ENCODE results near the gene BTAF1.
"Not testable (repeated sequence)": the region's sequence is repeated elsewhere in the genome, so short reads cannot be mapped to it uniquely, and the experiment has no call there.

The BTAF1 gene

GRCh38 chr10:91923371-91924211 lies at the start of gene BTAF1:
Gene BTAF1, plus strand, starts transcription at chr10:91923770. Its CDS starts 307 bp downstream, at chr10:91924077.
- peak within 1 kb of the TSS; percentile 92 for H3K4me3 Mint-ChIP-seq
- H3K4me1 Mint-ChIP-seq (ENCODE audit: low read depth) = peaks cover 41% of the 10 kb centered on the region
- H3K9me3 Mint-ChIP-seq = no peaks in the 10 kb centered on the region
- H3K27me3 Mint-ChIP-seq = peaks cover 3% of the 10 kb centered on the region
- peaks cover 40% of the 10 kb centered on the region for H3K36me3 Mint-ChIP-seq (ENCODE audit: low read depth)
- H3K27ac Mint-ChIP-seq = peak within 1 kb of the TSS; percentile 99
- peak; percentile 94 for DNase-seq

GRCh38 chr10:91875156-91875555 lies 48.4 kb upstream of the BTAF1 start:
- no peak overlapping the region for H3K27ac Mint-ChIP-seq
- no peaks in the 10 kb centered on the region for H3K36me3 Mint-ChIP-seq (ENCODE audit: low read depth)
- H3K4me3 Mint-ChIP-seq = no peak overlapping the region
- H3K27me3 Mint-ChIP-seq = no peaks in the 10 kb centered on the region
- no peaks in the 10 kb centered on the region for H3K4me1 Mint-ChIP-seq (ENCODE audit: low read depth)
- H3K9me3 Mint-ChIP-seq = no peaks in the 10 kb centered on the region
- no peak for DNase-seq

- DNase-seq = no peak
- Mint-ChIP-seq H3K27ac (no peak overlapping the region), H3K9me3 (no peaks in the 10 kb centered on the region)
Measured at GRCh38 chr10:91875779-91876178, 47.8 kb upstream of the BTAF1 start.

GRCh38 chr10:91879515-91880170 lies 43.9 kb upstream of the BTAF1 start:
- Mint-ChIP-seq H3K9me3 (no peaks in the 10 kb centered on the region), H3K4me3 (no peak overlapping the region), H3K36me3 (ENCODE audit: low read depth) (no peaks in the 10 kb centered on the region), H3K27me3 (no peaks in the 10 kb centered on the region), H3K27ac (no peak overlapping the region), H3K4me1 (ENCODE audit: low read depth) (no peaks in the 10 kb centered on the region)
- DNase-seq = no peak

More at GRCh38 chr10:91875779-91876178, 47.8 kb upstream of the BTAF1 start:
- Mint-ChIP-seq H3K27me3 (no peaks in the 10 kb centered on the region), H3K4me1 (ENCODE audit: low read depth) (no peaks in the 10 kb centered on the region), H3K36me3 (ENCODE audit: low read depth) (no peaks in the 10 kb centered on the region), H3K4me3 (no peak overlapping the region)

GRCh38 chr10:91880310-91880709 lies 43.3 kb upstream of the BTAF1 start:
- no peak for DNase-seq
- Mint-ChIP-seq H3K9me3 (no peaks in the 10 kb centered on the region), H3K27ac (no peak overlapping the region), H3K4me1 (ENCODE audit: low read depth) (no peaks in the 10 kb centered on the region), H3K4me3 (no peak overlapping the region), H3K27me3 (no peaks in the 10 kb centered on the region), H3K36me3 (ENCODE audit: low read depth) (no peaks in the 10 kb centered on the region)

- Mint-ChIP-seq H3K4me1 (ENCODE audit: low read depth) (peaks cover 10% of the 10 kb centered on the region), H3K27ac (no peak overlapping the region), H3K4me3 (no peak overlapping the region), H3K27me3 (peaks cover 8% of the 10 kb centered on the region), H3K36me3 (ENCODE audit: low read depth) (no peaks in the 10 kb centered on the region), H3K9me3 (no peaks in the 10 kb centered on the region)
- no peak for DNase-seq
Measured at GRCh38 chr10:91883549-91884444, 39.8 kb upstream of the BTAF1 start.

GRCh38 chr10:91884536-91884935 lies 39.0 kb upstream of the BTAF1 start:
- peaks cover 12% of the 10 kb centered on the region for H3K27me3 Mint-ChIP-seq
- H3K27ac Mint-ChIP-seq = no peak overlapping the region
- peaks cover 12% of the 10 kb centered on the region for H3K4me1 Mint-ChIP-seq (ENCODE audit: low read depth)
- no peaks in the 10 kb centered on the region for H3K36me3 Mint-ChIP-seq (ENCODE audit: low read depth)
- H3K4me3 Mint-ChIP-seq = no peak overlapping the region
- no peak for DNase-seq
- H3K9me3 Mint-ChIP-seq = no peaks in the 10 kb centered on the region

GRCh38 chr10:91885362-91886079 lies 38.0 kb upstream of the BTAF1 start:
- H3K9me3 Mint-ChIP-seq = no peaks in the 10 kb centered on the region
- H3K4me1 Mint-ChIP-seq (ENCODE audit: low read depth) = peaks cover 12% of the 10 kb centered on the region
- H3K27ac Mint-ChIP-seq = no peak overlapping the region
- no peaks in the 10 kb centered on the region for H3K36me3 Mint-ChIP-seq (ENCODE audit: low read depth)
- no peak overlapping the region for H3K4me3 Mint-ChIP-seq
- H3K27me3 Mint-ChIP-seq = peaks cover 18% of the 10 kb centered on the region
- no peak for DNase-seq

GRCh38 chr10:91886954-91887271 lies 36.7 kb upstream of the BTAF1 start:
- H3K27me3 Mint-ChIP-seq = peaks cover 21% of the 10 kb centered on the region
- no peak for DNase-seq
- no peak overlapping the region for H3K27ac Mint-ChIP-seq
- H3K36me3 Mint-ChIP-seq (ENCODE audit: low read depth) = no peaks in the 10 kb centered on the region
- H3K4me3 Mint-ChIP-seq = peak overlapping the region; percentile 79
- peaks cover 12% of the 10 kb centered on the region for H3K4me1 Mint-ChIP-seq (ENCODE audit: low read depth)
- no peaks in the 10 kb centered on the region for H3K9me3 Mint-ChIP-seq

GRCh38 chr10:91887272-91888076 lies 36.1 kb upstream of the BTAF1 start:
- Mint-ChIP-seq H3K27me3 (peaks cover 21% of the 10 kb centered on the region), H3K9me3 (no peaks in the 10 kb centered on the region), H3K4me1 (ENCODE audit: low read depth) (peaks cover 12% of the 10 kb centered on the region), H3K36me3 (ENCODE audit: low read depth) (no peaks in the 10 kb centered on the region), H3K27ac (no peak overlapping the region), H3K4me3 (peak overlapping the region; percentile 79)
- DNase-seq = peak; percentile 54

GRCh38 chr10:91891125-91892001 lies 32.2 kb upstream of the BTAF1 start:
- Mint-ChIP-seq H3K9me3 (no peaks in the 10 kb centered on the region), H3K4me1 (ENCODE audit: low read depth) (peaks cover 13% of the 10 kb centered on the region), H3K4me3 (no peak overlapping the region), H3K36me3 (ENCODE audit: low read depth) (no peaks in the 10 kb centered on the region), H3K27ac (no peak overlapping the region), H3K27me3 (peaks cover 22% of the 10 kb centered on the region)
- DNase-seq = no peak

GRCh38 chr10:91893051-91893450 lies 30.5 kb upstream of the BTAF1 start:
- Mint-ChIP-seq H3K27me3 (peaks cover 19% of the 10 kb centered on the region), H3K36me3 (ENCODE audit: low read depth) (no peaks in the 10 kb centered on the region), H3K9me3 (no peaks in the 10 kb centered on the region), H3K27ac (no peak overlapping the region), H3K4me1 (ENCODE audit: low read depth) (peaks cover 3% of the 10 kb centered on the region), H3K4me3 (no peak overlapping the region)
- DNase-seq = no peak

- not testable (repeated sequence) for H3K27ac Mint-ChIP-seq; H3K4me1 Mint-ChIP-seq (ENCODE audit: low read depth); H3K36me3 Mint-ChIP-seq (ENCODE audit: low read depth); H3K4me3 Mint-ChIP-seq; DNase-seq; H3K9me3 Mint-ChIP-seq
- peaks cover 18% of the 10 kb centered on the region for H3K27me3 Mint-ChIP-seq
Measured at GRCh38 chr10:91894261-91894685, 29.3 kb upstream of the BTAF1 start.
